ENCODE measurements around the gene ALOX5. TPM values are rescaled to one million over a fixed set of nuclear protein-coding genes. Genes with fewer than 3 reads are reported as not detected.

Gene ALOX5
- total RNA-seq, 1 donor from 2014 or later: 1.7 TPM

- peak overlapping the region; percentile 57 for H3K4me3 ChIP-seq (ENCODE audit: low read depth, low read length)
- DNase-seq (ENCODE audit: low read depth): no peak
- no peak for TF ChIP-seq CTCF (conservative IDR thresholded peaks at IDR 0.05; ENCODE audit: low read depth, low read length)
Measured at GRCh38 chr10:45418849-45419675, 45.0 kb downstream of the ALOX5 start.

- no peak for TF ChIP-seq CTCF (conservative IDR thresholded peaks at IDR 0.05; ENCODE audit: low read depth, low read length)
- peak overlapping the region; percentile 57 for H3K4me3 ChIP-seq (ENCODE audit: low read depth, low read length)
- no peak for DNase-seq (ENCODE audit: low read depth)
Measured at GRCh38 chr10:45419676-45420025, 45.6 kb downstream of the ALOX5 start.

- DNase-seq (ENCODE audit: low read depth): peak; percentile 48
- no peak for TF ChIP-seq CTCF (conservative IDR thresholded peaks at IDR 0.05; ENCODE audit: low read depth, low read length)
- H3K4me3 ChIP-seq (ENCODE audit: low read depth, low read length): peak overlapping the region; percentile 16
Measured at GRCh38 chr10:45420453-45421192, 46.6 kb downstream of the ALOX5 start.

- TF ChIP-seq CTCF (conservative IDR thresholded peaks at IDR 0.05; ENCODE audit: low read depth, low read length): no peak
- H3K4me3 ChIP-seq (ENCODE audit: low read depth, low read length): no peak overlapping the region
- DNase-seq (ENCODE audit: low read depth): no peak
Measured at GRCh38 chr10:45421221-45422097, 47.4 kb downstream of the ALOX5 start.

- H3K4me3 ChIP-seq (ENCODE audit: low read depth, low read length): no peak overlapping the region
- TF ChIP-seq CTCF (conservative IDR thresholded peaks at IDR 0.05; ENCODE audit: low read depth, low read length): no peak
- no peak for DNase-seq (ENCODE audit: low read depth)
Measured at GRCh38 chr10:45422207-45422865, 48.3 kb downstream of the ALOX5 start.

GRCh38 chr10:45422866-45423659 is 49.0 kb downstream of the ALOX5 start:
- DNase-seq (ENCODE audit: low read depth): no peak
- TF ChIP-seq CTCF (conservative IDR thresholded peaks at IDR 0.05; ENCODE audit: low read depth, low read length): no peak
- H3K4me3 ChIP-seq (ENCODE audit: low read depth, low read length): no peak overlapping the region

All from epithelial cell of proximal tubule (primary cell).